Activated naive CD4-positive, alpha-beta T cell (primary cell): Measurements from ENCODE around the gene CEMIP.
"Not testable (repeated sequence)": the region's sequence is repeated elsewhere in the genome, so short reads cannot be mapped to it uniquely, and the experiment has no call there.

Experiments
- DNase-seq, 4 experiments: peaks; one replicate each; lab custom pipeline; 2025; lab: John Stamatoyannopoulos, UW

Gene CEMIP

DNA sequence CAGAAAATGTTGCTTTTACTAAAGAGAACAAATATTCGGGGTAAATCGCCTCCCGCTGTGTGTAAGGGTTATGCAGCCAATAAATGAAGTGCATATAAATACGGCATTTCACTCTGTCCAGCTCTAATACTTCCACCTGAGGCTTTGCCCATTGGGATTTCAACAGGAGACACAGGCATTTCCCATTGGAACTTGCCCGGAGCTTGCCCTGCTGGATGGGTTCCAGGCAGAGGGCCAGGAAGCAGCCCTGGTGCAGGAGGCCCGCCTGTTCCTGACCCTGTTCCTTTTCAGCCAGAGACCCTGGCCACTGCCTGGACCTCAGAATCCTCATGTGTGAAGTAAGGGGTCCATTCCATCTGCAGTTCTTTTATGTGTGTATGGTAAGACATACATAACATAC, 17.4 kb upstream of the CEMIP start:
- no peak for DNase-seq

DNA sequence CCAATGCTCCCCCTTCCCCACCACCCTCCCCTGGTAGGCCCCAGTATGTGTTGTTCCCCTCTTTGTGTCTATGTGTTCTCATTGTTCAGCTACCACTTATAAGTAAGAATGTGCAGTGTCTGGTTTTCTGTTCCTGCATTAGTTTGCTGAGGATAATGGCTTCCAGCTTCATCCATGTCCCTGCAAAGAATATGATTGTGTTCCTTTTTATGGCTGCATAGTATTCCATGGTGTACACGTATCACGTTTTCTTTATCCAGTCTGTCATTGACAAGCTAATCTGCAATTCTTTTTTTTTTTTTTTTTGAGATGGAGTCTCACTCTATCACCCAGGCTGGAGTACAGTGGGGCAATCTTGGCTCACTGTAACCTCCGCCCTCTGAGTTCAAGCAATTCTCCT, 15.9 kb upstream of the CEMIP start:
- not testable (repeated sequence) for DNase-seq

DNA sequence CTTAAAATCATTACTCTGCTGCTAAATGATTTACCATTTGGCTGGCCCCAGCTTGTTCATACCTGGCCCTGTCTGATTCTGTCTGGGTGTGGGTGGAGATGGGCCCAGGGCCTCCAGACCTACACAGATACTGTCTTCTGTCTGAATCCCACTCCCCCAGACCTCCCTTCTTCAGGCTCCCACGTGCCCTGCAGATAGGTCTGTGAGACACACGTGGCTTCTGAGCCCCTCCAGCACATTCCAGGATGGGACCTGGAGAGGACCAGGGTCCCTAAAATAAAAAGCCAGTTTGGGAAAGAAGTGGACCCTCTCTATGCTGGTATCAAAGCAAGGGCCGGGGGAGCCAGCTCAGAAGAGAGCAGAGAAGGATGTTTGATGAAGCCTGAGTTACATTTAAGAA, 14.6 kb upstream of the CEMIP start:
- DNase-seq, result no peak

DNA sequence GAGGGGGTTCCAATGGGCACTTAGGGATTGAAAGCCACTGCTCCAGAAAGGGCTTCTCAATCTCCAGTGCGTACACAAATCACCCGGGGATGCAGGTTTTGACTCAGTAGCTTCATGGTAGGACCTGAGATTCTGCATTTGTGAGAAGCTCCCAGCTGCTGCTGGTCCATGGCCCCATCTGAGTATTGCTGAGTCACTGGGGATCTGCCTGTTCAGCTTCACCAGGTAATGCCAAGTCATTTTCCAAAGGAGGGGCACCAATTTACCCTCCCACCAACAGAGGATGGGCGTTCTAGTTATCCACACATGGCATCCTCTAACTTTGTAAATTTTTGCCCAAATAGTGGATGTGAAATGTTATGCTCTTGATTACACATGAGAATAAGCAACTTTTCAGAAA, 12.9 kb upstream of the CEMIP start:
- no peak for DNase-seq

DNA sequence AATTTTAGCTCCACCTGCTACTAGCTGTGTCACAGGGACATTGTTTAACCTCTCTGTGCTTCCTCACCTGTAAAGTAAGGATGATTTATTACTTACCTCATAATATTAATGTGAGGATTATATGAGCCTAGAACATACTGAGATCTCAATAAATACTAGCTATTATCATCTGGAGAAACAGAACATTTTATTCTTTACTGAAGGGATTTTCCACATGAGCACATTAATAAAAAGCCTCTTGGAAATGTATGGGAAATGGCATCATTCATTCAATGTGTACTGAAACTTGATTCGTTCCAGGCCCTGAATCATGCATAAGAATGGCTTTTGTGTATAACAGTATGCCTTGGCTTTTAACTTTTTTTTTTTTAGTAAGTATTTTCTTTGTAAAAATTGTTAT, 11.0 kb upstream of the CEMIP start:
- no peak for DNase-seq

DNA sequence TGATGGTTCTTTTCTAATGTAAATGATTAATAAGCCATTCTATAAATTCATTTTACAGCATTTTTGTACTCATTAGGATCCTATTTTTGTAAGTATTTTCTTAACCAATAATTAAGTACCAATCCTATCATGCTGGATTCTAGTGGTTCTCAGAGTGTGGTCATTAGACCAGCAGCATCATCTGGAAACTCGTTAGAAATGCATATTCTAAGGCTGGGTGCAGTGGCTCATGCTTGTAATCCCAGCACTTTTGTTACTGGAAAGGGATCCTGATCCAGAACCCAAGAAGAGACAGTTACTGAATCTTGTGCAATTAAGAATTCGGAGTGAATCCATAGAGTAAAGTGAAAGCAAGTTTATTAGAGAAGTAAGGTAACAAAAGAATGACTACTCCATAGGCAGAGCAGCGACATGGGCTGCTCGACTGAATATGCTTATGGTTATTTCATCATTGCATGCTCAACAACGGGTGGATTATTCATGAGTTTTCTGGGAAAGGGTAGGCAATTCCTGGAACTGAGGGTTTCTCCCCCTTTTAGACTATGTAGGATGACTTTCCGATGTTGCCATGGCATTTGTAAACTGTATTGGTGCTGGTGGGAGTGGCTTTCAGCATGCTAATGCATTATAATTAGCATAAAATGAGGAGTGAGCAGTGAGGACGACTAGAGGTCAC, 9.9 kb upstream of the CEMIP start:
- no peak for DNase-seq

DNA sequence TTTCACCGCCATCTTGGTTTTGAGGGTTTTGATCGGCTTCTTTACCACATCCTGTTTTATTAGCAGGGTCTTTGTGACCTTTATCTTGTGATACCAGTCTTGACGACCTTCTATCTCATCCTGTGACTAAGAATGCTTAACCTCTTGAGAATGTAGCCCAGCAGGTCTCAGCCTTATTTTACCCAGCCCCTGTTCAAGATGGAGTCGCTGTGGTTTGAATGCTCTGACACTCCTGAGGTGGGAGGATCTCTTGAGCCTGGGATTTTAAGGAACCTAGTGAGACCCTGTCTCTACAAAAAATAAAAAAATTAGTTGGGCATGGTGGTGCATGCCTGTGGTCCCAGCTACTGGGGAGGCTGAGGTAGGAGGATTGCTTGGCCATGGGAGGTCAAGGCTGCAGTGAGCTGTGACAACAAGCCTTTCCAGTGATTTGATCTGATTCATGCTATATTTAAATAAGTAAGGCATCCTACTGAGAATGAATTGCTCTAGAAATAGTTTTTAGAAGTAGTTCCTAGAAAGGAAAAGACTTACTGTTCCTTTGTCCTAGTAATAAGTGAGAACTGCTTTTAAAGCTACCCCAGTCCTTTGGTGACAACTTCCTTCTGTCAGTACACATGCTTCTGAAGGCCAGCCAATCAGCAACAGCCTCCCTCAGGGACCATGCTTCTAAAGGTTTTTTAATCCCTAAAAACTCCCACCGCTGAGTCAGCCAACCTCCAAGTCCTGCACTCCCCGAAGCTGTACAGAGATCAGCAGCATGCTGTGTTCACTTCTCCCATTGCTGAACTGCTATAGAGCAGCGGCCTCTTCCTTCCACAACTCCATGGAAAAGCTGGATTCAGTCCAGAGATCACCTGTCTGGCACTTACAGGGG, 9.1 kb upstream of the CEMIP start:
- DNase-seq, result no peak

DNA sequence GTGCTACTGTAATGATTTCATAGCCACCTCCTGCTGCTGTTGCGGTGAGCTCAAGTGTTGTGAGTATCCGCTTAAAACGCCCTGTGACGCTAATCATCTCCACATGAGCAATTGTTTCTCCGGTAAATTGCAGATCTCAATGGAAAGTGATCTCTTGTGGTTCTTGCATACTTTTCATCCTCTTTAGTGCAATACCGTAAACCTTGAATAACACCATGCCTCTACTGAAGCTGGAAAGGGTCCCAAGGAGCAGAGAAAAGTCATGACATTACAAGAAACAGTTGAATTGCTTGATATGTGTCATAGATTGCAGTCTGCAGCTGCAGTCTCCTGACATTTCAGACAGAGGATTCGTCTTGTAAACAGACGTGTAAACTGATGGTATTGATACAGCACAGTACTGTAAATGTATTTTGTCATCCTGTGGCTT, 6.0 kb upstream of the CEMIP start:
- no peak for DNase-seq

DNA sequence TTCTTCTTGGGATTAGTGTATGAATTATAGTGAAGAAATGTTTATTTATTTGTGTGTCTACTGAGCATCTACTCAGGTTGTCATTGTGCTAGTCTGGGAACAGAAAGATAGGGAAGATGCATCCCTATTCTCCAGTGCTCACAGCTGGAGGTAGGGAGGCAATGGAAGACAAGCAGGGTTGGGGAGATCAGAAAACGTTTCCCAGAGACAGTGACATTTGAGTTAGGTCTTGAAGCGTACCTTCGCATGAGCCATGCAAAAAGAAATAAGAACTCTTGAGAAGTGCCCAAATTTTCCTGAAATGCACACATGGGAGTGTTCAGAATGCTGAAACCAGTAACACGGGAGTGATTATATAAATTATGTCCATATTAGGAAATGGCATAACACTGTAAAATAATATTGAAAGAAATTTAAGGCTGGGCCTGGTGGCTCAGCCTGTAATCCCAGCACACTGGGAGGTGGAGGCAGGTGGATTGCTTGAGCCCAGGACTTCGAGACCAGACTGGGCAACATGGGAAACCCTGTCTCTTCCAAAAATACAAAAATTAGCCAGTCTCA, 5.3 kb upstream of the CEMIP start:
- DNase-seq, result no peak

DNA sequence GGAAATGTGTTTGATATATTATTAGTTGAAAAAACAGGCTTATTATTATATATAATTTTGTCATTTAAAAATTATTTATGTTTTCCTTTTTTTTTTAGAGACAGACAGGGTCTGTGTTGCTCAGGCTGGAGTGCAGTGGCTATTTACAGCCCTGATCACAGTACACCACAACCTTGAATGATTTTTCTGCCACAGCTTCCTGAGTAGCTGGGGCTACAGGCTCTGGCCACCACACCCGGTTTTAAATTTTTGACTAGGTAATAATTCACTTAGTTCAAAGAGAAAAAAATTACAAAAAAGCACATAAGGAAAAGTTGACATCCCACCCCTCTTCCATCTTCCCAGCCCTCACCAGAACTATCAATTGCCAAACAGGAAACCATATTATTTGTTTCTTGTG, 4.7 kb upstream of the CEMIP start:
- no peak for DNase-seq

DNA sequence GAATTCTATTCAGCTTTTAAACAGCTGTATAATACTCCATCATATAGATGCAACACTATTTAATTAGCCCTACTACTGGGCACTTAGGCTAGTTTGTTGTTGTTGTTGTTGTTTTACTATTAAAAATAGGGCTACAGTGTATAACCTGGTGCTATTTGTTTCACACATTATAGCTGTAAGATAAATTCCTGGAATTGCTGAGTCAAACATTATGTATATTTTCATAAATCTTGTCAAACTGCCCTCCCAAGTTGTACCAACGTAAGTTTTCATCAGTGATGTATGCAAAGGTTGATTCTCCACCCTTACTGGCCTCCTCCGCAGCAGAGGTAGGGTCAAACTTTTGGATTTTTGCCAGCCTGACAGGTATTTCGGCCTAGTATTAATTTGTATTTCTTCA, 3.8 kb upstream of the CEMIP start:
- DNase-seq, result no peak

DNA sequence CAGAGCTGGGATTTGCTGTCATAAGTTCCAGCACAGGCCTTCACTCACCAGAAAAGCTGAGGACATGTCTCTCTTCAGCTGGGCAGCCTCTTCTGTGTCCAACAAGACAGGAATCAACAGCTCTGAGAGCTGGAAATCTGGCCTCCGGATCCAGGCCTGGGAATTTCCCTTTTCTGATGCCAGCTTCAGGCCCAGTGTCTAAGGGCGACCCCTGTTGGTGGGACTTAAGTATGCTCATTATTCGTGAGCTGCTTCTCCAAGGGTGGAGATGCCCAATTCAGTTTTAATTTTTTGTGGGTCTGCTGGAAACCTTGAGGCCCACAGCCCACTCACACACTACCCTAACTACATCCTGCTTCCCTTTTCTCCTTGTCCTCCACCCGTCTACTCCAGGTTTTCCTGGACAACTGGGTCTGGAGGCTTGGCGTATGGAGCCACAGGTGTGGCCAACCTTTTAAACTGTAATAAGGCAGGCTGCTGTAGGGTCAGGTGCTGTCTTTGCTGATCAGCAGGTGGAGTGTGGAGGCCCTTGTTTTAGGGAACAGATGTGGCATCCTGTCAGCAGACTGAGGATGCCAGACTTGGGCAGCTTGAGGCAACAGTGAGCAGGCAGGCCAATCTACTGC, 2.6 kb upstream of the CEMIP start:
- DNase-seq, result peak in 2 of 4 experiments; percentile 8 to 20

DNA sequence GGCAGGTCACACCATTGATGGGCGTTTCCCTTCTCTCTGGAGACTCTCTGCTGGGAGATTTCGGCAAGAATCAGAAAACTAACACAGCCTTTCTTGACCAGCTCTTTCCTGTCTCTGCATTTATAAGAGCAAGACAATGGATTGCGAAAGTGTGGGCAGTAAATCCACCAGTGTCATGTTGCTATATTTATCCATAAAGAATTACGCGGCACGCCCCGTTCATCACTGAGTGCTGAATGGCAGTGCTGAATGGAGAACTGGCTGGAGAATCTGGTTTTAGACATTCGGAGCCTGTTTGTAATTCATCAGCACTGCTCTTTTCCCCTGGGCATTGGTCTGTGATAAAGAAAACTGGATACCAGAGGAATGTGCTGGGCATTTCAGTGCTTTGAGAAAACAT, 2.0 kb upstream of the CEMIP start:
- no peak for DNase-seq

DNA sequence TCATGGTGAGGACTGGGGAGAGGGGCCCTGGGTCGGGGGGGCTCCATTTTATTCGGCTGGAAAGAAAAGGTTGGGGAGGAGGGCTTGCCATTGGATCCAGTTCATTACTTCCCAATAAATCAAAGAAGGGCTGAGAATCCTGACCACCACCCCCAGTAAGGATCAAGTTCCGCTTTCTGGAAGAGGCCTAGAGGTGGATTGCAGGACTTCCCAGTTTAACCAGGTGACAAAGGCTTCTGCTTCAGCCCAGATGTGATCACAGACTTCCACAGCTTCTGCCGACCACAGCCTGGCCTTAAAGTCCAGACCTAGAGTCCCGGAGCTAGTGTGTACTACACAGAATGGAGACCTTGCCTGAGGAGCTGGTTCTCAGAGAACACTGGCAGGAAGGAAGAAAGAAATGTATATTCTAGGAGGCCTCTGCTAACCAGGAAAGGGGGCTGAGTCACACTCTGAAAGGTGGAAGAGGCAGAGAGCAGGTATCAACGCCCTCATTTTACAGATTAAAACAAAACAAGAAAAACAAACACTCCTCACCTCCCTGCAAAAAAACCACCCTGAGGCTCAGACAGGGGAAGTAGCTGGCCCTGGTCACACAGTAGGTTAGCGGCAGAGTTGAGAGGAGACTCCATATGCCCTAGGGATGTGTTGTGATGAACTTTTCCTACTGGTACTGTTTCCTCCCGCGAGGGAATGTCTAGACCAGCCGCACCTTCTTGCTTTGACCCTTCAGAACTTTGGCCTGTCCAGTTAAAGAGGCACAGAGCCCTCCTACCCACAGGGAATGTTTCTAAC, 1.1 kb upstream of the CEMIP start:
- DNase-seq, result no peak

DNA sequence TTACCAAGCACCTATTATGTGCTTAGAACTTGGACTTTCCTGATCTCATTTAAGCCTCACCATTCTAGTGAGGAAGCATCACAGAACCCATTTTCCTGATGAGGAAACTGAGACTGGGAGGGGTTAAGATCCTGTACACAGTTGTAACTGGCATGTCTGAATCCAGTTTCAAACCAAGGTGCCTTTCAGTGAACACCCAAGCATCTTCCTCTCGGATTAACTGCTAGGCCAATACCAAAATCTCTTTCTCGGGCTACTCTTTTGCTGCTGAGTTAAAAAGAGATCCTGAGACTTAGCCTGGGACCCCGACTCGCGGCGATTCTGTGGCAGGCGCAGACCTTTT, 578 bp upstream of the CEMIP start:
- DNase-seq, result no peak

DNA sequence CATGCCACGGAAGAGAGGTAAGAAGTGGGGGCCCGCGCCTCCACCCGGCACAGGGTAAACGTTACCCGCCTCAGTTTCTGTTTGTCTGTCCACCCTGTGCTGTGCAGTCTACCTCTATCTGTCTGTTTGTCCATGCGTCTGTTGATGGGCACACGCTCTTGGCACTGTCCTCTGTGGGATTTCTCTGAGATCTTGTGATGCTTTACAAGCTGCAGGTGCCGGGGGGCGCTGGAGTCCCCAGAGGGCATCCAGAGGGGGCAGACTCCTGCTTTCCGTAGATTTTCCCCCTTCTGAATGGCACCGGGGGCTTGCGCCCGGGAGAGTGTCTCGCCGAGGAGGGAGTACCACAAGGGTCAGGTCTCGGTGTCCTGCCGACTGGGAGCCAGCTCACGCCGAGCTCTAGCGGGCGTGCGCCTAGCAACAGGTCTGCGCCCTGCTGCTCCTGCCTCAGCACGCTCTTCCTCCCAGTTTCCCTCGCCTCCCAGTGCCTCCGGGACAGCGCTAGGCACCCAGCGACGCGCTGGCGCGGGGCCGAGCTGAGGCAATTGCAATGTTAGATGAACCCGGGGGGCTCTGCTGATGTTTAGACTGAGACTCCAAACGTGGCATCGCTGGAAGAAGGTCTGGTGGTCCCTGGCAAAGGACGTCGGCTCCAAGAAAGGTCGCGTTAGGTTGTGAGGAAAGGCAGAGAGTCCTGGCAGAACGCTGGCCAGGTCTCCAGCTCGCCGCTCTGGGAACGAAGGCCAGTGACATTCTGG, 667 bp downstream of the CEMIP start:
- no peak for DNase-seq

DNA sequence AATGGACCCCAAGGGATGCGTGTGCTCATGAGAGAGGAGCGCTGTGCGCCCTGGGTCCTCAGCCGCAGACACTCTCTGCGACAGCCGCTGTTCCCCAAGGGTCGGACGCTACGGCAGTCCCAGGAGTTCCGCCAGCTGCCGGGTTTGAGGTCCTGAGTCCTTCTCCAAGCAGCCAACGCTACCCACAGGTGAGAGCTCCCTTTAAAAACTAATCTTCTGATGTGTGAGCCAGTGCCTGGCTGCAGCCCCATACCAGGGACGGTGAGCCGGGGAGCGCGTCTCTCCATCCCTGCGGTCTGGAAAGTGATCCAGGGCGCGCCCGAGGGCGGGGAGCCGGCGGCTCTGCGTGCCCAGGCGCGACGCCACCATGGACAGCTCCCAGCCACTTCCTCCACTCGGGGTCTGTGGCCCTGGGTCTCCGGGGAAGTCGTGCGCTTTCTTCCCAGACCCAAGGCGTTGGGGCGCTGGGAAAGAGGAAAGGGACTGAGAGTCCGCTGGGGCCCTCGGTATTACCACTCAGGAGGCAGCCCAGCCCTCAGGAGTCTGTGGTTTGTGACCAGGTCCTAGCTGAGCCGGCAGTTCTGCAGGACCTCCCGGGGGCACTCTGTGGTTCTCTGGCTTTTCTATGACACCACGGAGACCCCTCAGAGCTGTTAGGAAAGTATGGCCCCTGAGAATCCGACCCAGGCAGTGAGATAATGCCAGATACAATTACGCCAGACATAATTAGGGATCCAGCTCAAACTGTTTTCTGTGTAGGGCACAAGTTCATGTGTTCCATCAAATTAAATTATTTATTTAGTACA, 1.4 kb downstream of the CEMIP start:
- DNase-seq, result no peak

DNA sequence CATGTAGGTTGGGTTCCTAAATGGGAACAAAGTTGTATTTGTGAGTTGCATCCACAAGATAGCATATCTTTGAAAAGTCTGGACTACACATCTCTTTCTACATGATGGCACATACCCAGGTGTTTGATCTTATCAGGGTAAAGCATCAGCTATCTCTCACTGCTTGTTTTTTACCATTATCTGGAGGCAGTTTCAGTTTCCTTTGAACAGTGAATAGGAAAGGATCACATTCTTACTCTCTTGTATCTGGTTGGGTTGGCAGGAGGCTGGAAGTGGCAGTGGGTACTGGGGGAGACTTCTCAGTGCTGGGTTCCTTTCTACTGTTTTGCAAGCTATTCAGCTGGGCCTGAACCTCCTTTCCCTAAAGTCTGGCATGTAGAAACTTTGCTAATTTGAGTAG, 4.1 kb downstream of the CEMIP start:
- DNase-seq, result no peak

DNA sequence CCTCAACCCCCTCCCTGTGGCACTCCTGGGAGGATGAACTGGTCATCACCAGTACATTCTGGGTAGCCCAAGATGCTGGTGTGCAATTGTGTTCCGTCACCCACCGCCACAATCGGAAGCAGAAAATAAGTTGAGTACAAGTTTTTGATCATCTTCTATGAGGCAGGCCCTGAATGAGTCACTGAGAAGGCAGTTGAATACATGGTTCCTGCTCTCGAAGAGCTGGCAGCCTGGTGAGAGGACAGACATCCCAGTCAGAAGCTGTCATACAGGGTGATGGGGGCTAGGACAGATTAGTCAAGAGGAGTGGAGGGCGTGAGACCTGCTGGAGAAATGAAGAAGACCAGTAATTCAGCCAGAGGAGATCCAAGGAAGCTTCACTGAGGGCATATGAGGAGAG, 6.2 kb downstream of the CEMIP start:
- no peak for DNase-seq

DNA sequence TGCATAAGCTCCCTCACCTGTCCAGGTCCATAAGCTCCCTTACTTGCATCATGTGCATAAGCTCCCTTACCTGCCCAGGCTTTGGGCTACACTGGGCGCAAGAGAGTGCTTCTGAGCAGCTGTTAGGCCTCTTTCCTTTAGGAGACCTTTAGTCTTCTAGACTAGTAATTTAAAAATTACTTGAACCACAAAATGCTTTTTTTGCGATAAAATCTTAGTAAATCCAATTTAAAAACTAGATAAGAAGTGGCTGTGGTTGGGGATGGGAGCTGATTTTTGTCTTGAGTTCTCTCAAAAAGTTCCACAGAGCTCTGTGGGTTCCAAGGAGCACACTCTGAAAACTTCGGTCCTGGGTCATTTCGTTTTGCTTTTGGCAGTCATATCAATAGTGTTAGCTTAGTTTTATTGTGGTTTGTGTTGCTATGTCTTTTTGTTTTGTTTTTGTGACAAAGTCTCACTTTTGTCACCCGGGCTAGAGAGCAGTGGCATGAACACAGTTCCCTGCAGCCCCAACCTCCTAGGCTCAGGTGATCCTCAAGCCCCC, 6.7 kb downstream of the CEMIP start:
- no peak for DNase-seq
